Erythroblast (primary cell): ENCODE results near the gene IL20RB.

Source experiments
- GATA1 ChIP-seq: IDR thresholded peaks from 2 replicates; pipeline ENCODE4 v1.6.1; 2011; ENCODE audit warnings: low read depth, mild to moderate bottlenecking, control low read depth, low read length, moderate library complexity
- POLR2A ChIP-seq: IDR thresholded peaks from 2 replicates; pipeline ENCODE4 v1.6.1; 2011; ENCODE audit warnings: mild to moderate bottlenecking, low read length

GRCh38 chr3:136914739-136915138 is 43.0 kb upstream of the IL20RB start:
- no peak for TF ChIP-seq POLR2A
- no peak for TF ChIP-seq GATA1
